Mesenchymal stem cell (in vitro differentiated cells and primary cell): ENCODE data around the gene TEF.
A peak's percentile ranks its signal among the peaks of the same experiment; 100 is the strongest.

Source experiments
- DNase-seq: peaks from one replicate; pipeline ENCODE4 v3.0.0-alpha.2; 2013
- H2AFZ ChIP-seq: one replicate; pipeline ENCODE4 v1.6.1; 2013; ENCODE audit warnings: low read depth, mild to moderate bottlenecking, control low read depth, inconsistent platforms, low read length, moderate library complexity
- H2AK5ac ChIP-seq: 2 replicates; pipeline ENCODE4 v1.6.1; 2013; ENCODE audit warnings: low read length, moderate library complexity, mild to moderate bottlenecking, inconsistent platforms; ENCODE audit not compliant: severe bottlenecking
- H2BK120ac ChIP-seq: one replicate; pipeline ENCODE4 v1.6.1; 2013; ENCODE audit warnings: low read depth, mild to moderate bottlenecking, inconsistent platforms, low read length, moderate library complexity
- H2BK12ac ChIP-seq, 2 experiments: one replicate each; pipeline ENCODE4 v1.6.1; 2013; ENCODE audit warnings: inconsistent platforms in 2 of 2, low read length in 2 of 2, mild to moderate bottlenecking in 2 of 2, moderate library complexity in 2 of 2, control low read depth in 1 of 2
- H2BK15ac ChIP-seq: one replicate; pipeline ENCODE4 v1.6.1; 2013; ENCODE audit warnings: mild to moderate bottlenecking, low read depth, inconsistent platforms; ENCODE audit not compliant: poor library complexity, severe bottlenecking
- H2BK5ac ChIP-seq: 2 replicates; pipeline ENCODE4 v1.6.1; 2013; ENCODE audit warnings: low read depth, mild to moderate bottlenecking, low read length, control low read depth, inconsistent platforms; ENCODE audit not compliant: poor library complexity, severe bottlenecking
- H3K14ac ChIP-seq, 2 experiments: one replicate each; pipeline ENCODE4 v1.6.1; 2013; ENCODE audit warnings: inconsistent platforms in 2 of 2, low read length in 2 of 2, control low read depth in 1 of 2, mild to moderate bottlenecking in 1 of 2, moderate library complexity in 1 of 2
- H3K18ac ChIP-seq, 2 experiments: one replicate each; pipeline ENCODE4 v1.6.1; 2013; ENCODE audit warnings: inconsistent platforms in 2 of 2, low read length in 2 of 2, control low read depth in 1 of 2, low read depth in 1 of 2, mild to moderate bottlenecking in 1 of 2
- H3K23ac ChIP-seq, 2 experiments: one replicate each; pipeline ENCODE4 v1.6.1; 2013; ENCODE audit warnings: inconsistent platforms in 2 of 2, low read length in 2 of 2, mild to moderate bottlenecking in 2 of 2, moderate library complexity in 2 of 2, control low read depth in 1 of 2
- H3K27ac ChIP-seq: 2 replicates; pipeline ENCODE4 v1.5.1; 2013; ENCODE audit warnings: mild to moderate bottlenecking, moderate library complexity, low read length, control low read depth, inconsistent platforms; ENCODE audit not compliant: poor library complexity, severe bottlenecking
- H3K27me3 ChIP-seq, 2 experiments: 2 replicates each; pipeline versions ENCODE4 v1.6.1 to v1.7.0; 2013; ENCODE audit warnings: low read length in 2 of 2, mild to moderate bottlenecking in 2 of 2, moderate library complexity in 2 of 2, control low read depth in 1 of 2, inconsistent platforms in 1 of 2; ENCODE audit not compliant: control insufficient read depth in 1 of 2, insufficient read depth in 1 of 2
- H3K36me3 ChIP-seq, 2 experiments: 2 replicates each; pipeline versions ENCODE4 v1.6.1 to v1.7.0; 2013; ENCODE audit warnings: low read length in 2 of 2, control low read depth in 1 of 2, inconsistent platforms in 1 of 2, low read depth in 1 of 2, mild to moderate bottlenecking in 1 of 2; ENCODE audit not compliant: insufficient read depth in 2 of 2, control insufficient read depth in 1 of 2
- H3K4ac ChIP-seq, 2 experiments: one replicate each; pipeline ENCODE4 v1.6.1; 2013; ENCODE audit warnings: inconsistent platforms in 2 of 2, low read length in 2 of 2, mild to moderate bottlenecking in 2 of 2, moderate library complexity in 2 of 2, control low read depth in 1 of 2, low read depth in 1 of 2
- H3K4me1 ChIP-seq: 2 replicates; pipeline ENCODE4 v1.6.1; 2013; ENCODE audit warnings: low read depth, low read length, control low read depth; ENCODE audit not compliant: control insufficient read depth, insufficient read depth
- H3K4me2 ChIP-seq: 2 replicates; pipeline ENCODE4 v1.6.1; 2013; ENCODE audit warnings: low read length, mild to moderate bottlenecking, inconsistent platforms; ENCODE audit not compliant: poor library complexity, severe bottlenecking
- H3K4me3 ChIP-seq, 2 experiments: 2 replicates each; pipeline versions ENCODE4 v1.5.1 to v1.7.0; 2013; ENCODE audit warnings: low read length in 2 of 2, mild to moderate bottlenecking in 2 of 2, control low read depth in 1 of 2, low read depth in 1 of 2; ENCODE audit not compliant: insufficient read depth in 1 of 2
- H3K79me1 ChIP-seq: replicated peaks from 2 replicates; pipeline ENCODE4 v1.6.1; 2013; ENCODE audit warnings: mild to moderate bottlenecking, control low read depth, low read length, inconsistent platforms; ENCODE audit not compliant: poor library complexity, severe bottlenecking
- H3K9ac ChIP-seq: 2 replicates; pipeline ENCODE4 v1.7.0; 2013; ENCODE audit warnings: mild to moderate bottlenecking, low read length, moderate library complexity
- H3K9me3 ChIP-seq: 2 replicates; pipeline ENCODE4 v1.7.0; 2013; ENCODE audit warnings: mild to moderate bottlenecking, low read length; ENCODE audit not compliant: control insufficient read depth
- H4K8ac ChIP-seq: one replicate; pipeline ENCODE4 v1.6.1; 2013; ENCODE audit warnings: inconsistent platforms, mild to moderate bottlenecking, low read length, moderate library complexity
- H4K91ac ChIP-seq: one replicate; pipeline ENCODE4 v1.6.1; 2013; ENCODE audit warnings: mild to moderate bottlenecking, low read length, inconsistent platforms
- WGBS: methylation state at CpG from one replicate; pipeline ENCODE4 v1.1.7; 2013; ENCODE audit warnings: mixed read lengths; 5-methylcytosine and 5-hydroxymethylcytosine counted together

Gene TEF

DNA sequence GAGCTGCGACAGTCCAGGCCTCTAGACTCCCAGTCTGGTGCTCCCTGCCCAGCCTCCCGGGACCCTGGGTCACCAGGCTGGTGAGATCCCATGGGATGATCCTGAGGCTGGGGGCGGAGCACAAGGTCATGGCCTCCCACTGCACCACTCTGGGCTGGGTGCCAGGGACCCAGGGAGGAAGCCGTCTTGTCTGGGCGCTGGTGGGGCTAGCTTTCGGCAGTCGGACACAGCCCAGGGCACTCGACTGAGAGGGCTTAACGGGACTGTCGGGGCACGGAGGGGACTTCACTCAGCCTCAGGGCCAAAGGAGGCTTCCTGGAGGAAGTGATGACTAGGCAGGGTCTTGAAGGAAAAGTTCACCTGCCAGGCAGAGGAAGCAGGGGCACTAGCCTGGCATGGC is 41.4 kb upstream of the TEF start:
- Histone ChIP-seq H4K8ac (no peak overlapping the region), H2AFZ (no peak overlapping the region), H3K4ac (no peak overlapping the region), H3K23ac (no peak overlapping the region), H3K27ac (no peak overlapping the region), H3K14ac (no peak overlapping the region), H3K27me3 (no peaks in the 10 kb centered on the region), H2BK12ac (no peak overlapping the region), H3K9me3 (no peaks in the 10 kb centered on the region), H3K4me3 (no peak overlapping the region), H3K18ac (no peak overlapping the region), H2BK120ac (no peak overlapping the region), H3K4me1 (peaks cover 19% of the 10 kb centered on the region), H4K91ac (no peak overlapping the region), H2AK5ac (no peak overlapping the region), H3K79me1 (peaks cover 14% of the 10 kb centered on the region), H3K4me2 (no peak overlapping the region), H3K36me3 (peaks cover 70 to 82% of the 10 kb centered on the region in 2 experiments), H3K9ac (no peak overlapping the region), H2BK15ac (no peak overlapping the region), H2BK5ac (no peak overlapping the region)
- no peak for DNase-seq
- 95% methylated on average over 11 of the region's 11 CpGs for WGBS

DNA sequence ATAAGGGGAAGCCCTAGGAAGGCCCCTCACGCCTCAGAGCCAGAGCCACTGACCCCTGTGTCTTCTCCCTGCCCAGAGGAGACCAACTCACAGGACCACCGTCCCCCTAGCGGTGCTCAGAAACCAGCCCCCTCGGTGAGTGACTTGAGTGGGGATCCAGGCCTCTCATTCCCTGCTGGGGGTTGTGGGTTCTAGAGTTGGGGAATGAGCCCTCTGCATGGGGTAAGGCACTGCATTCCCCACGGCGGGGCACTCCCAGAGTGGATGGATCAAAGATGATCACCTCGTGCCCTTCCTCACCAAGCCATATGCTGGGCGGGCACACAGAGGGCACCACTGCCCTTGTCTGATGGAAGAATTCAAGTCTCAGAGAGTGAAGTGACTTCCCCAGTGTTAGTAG is 40.7 kb upstream of the TEF start:
- Histone ChIP-seq H3K9me3 (no peaks in the 10 kb centered on the region), H2BK15ac (no peak overlapping the region), H3K18ac (no peak overlapping the region), H4K91ac (no peak overlapping the region), H3K27ac (no peak overlapping the region), H3K27me3 (no peaks in the 10 kb centered on the region), H3K4ac (no peak overlapping the region), H3K23ac (no peak overlapping the region), H2BK12ac (no peak overlapping the region), H3K4me3 (no peak overlapping the region), H2BK5ac (no peak overlapping the region), H4K8ac (no peak overlapping the region), H2BK120ac (no peak overlapping the region), H2AFZ (no peak overlapping the region), H3K4me2 (no peak overlapping the region), H2AK5ac (no peak overlapping the region), H3K14ac (no peak overlapping the region), H3K79me1 (peaks cover 18% of the 10 kb centered on the region), H3K4me1 (peaks cover 16% of the 10 kb centered on the region), H3K9ac (no peak overlapping the region), H3K36me3 (peaks cover 70 to 81% of the 10 kb centered on the region in 2 experiments)
- 98% methylated on average over 8 of the region's 8 CpGs for WGBS
- DNase-seq, result no peak

DNA sequence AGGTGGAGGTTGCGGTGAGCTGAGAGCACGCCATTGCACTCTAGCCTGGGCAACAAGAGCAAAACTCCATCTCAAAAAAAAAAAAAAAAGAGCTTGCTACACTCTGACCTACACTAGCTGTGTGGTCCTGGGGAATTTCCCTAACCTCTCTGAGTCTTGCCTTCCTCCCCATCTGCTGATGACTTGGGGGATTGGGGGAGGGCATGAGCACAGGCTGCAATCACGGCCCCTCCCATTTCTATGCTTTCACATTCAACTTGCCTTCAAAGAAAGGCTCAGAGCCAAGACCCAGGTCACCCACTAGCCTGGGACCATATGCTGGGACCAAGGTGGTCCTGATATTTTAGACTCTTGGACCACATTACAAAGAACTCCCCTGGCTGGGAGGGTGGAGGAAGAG is 39.8 kb upstream of the TEF start:
- Histone ChIP-seq H3K4ac (no peak overlapping the region), H2BK15ac (no peak overlapping the region), H3K4me1 (peaks cover 17% of the 10 kb centered on the region), H2BK5ac (no peak overlapping the region), H3K4me3 (no peak overlapping the region), H3K36me3 (peaks cover 77 to 89% of the 10 kb centered on the region in 2 experiments), H3K9ac (no peak overlapping the region), H2AK5ac (no peak overlapping the region), H3K14ac (no peak overlapping the region), H3K23ac (no peak overlapping the region), H3K27ac (no peak overlapping the region), H4K91ac (no peak overlapping the region), H4K8ac (no peak overlapping the region), H3K79me1 (peaks cover 21% of the 10 kb centered on the region), H3K27me3 (no peaks in the 10 kb centered on the region), H2AFZ (no peak overlapping the region), H3K18ac (no peak overlapping the region), H3K9me3 (no peaks in the 10 kb centered on the region), H3K4me2 (no peak overlapping the region), H2BK120ac (no peak overlapping the region), H2BK12ac (no peak overlapping the region)
- 100% methylated on average over 3 of the region's 3 CpGs for WGBS
- DNase-seq, result peak; percentile 47

DNA sequence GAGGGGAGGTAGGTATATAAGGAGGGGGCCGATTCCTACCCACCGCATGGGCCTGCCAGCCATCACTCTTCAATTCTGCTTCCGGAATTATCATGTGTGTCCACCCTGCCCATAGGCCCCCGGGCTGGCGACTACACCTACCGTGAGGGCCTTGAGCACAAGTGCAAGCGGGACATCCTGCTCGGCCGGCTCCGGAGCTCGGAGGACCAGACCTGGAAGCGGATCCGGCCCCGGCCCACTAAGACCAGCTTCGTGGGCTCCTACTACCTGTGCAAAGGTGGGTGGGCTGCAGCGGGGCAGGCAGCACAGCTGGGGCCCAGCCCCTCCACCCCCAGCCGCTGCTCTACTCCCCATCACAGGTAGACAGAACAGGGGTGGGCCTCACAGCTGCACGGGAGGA is 38.4 kb upstream of the TEF start:
- Histone ChIP-seq H3K4me2 (no peak overlapping the region), H3K4ac (no peak overlapping the region), H3K18ac (no peak overlapping the region), H3K4me3 (no peak overlapping the region), H3K4me1 (peaks cover 22% of the 10 kb centered on the region), H2BK5ac (no peak overlapping the region), H3K23ac (no peak overlapping the region), H2BK120ac (no peak overlapping the region), H4K8ac (no peak overlapping the region), H2AK5ac (no peak overlapping the region), H2AFZ (no peak overlapping the region), H3K9me3 (no peaks in the 10 kb centered on the region), H3K14ac (no peak overlapping the region), H3K36me3 (peaks cover 82 to 90% of the 10 kb centered on the region in 2 experiments), H2BK12ac (no peak overlapping the region), H4K91ac (no peak overlapping the region), H2BK15ac (no peak overlapping the region), H3K27me3 (no peaks in the 10 kb centered on the region), H3K79me1 (peaks cover 24% of the 10 kb centered on the region), H3K9ac (no peak overlapping the region), H3K27ac (no peak overlapping the region)
- DNase-seq, result no peak
- 95% methylated on average over 18 of the region's 18 CpGs for WGBS
